H9 (cell line): ENCODE measurements around the gene GMPR2. TPM values are rescaled to one million over a fixed set of nuclear protein-coding genes. Genes with fewer than 3 reads are reported as not detected.

Experiments
- DNase-seq: peaks from one replicate; pipeline ENCODE4 v3.0.0-alpha.2; 2017
- H2AFZ ChIP-seq: one replicate; pipeline ENCODE4 v1.6.1; 2013; ENCODE audit warnings: mild to moderate bottlenecking, low read length, control low read depth, moderate library complexity
- H2AK5ac ChIP-seq: 2 replicates; pipeline ENCODE4 v1.6.1; 2013; ENCODE audit warnings: low read length, control low read depth, mixed read lengths; ENCODE audit not compliant: insufficient read length
- H2BK120ac ChIP-seq: one replicate; pipeline ENCODE4 v1.6.1; 2013; ENCODE audit warnings: low read depth, mild to moderate bottlenecking, low read length, control low read depth, inconsistent platforms; ENCODE audit not compliant: poor library complexity, severe bottlenecking
- H2BK12ac ChIP-seq: 2 replicates; pipeline ENCODE4 v1.6.1; 2013; ENCODE audit warnings: low read length, control low read depth, mixed read lengths, low read depth; ENCODE audit not compliant: insufficient read length
- H2BK15ac ChIP-seq: 2 replicates; pipeline ENCODE4 v1.6.1; 2013; ENCODE audit warnings: low read depth, low read length, control low read depth
- H2BK20ac ChIP-seq: one replicate; pipeline ENCODE4 v1.6.1; 2013; ENCODE audit warnings: low read depth, mild to moderate bottlenecking, low read length, control low read depth, inconsistent platforms; ENCODE audit not compliant: poor library complexity, severe bottlenecking
- H2BK5ac ChIP-seq: 2 replicates; pipeline ENCODE4 v1.6.1; 2013; ENCODE audit warnings: low read length, control low read depth, mixed read lengths; ENCODE audit not compliant: insufficient read length
- H3K14ac ChIP-seq: 2 replicates; pipeline ENCODE4 v1.6.1; 2013; ENCODE audit warnings: low read length, control low read depth; ENCODE audit not compliant: insufficient read depth
- H3K18ac ChIP-seq: 2 replicates; pipeline ENCODE4 v1.6.1; 2013; ENCODE audit warnings: low read depth, mild to moderate bottlenecking, mixed read lengths, low read length, control low read depth; ENCODE audit not compliant: insufficient read length
- H3K23ac ChIP-seq: 2 replicates; pipeline ENCODE4 v1.6.1; 2013; ENCODE audit warnings: low read length, control low read depth, mixed read lengths, low read depth; ENCODE audit not compliant: insufficient read length
- H3K23me2 ChIP-seq: 2 replicates; pipeline ENCODE4 v1.6.1; 2013; ENCODE audit warnings: low read depth, mild to moderate bottlenecking, mixed read lengths, low read length, control low read depth; ENCODE audit not compliant: insufficient read length, poor library complexity, severe bottlenecking
- H3K27ac ChIP-seq: 2 replicates; pipeline ENCODE4 v1.5.1; 2013; ENCODE audit warnings: low read length, control low read depth, mixed read lengths, low read depth; ENCODE audit not compliant: insufficient read length
- H3K27me3 ChIP-seq: 2 replicates; pipeline ENCODE4 v1.6.1; 2013; ENCODE audit warnings: low read length, control low read depth, inconsistent platforms; ENCODE audit not compliant: insufficient read depth
- H3K4ac ChIP-seq: 2 replicates; pipeline ENCODE4 v1.6.1; 2013; ENCODE audit warnings: low read depth, mild to moderate bottlenecking, control low read depth, inconsistent platforms, low read length, moderate library complexity
- H3K4me1 ChIP-seq: 2 replicates; pipeline ENCODE4 v1.6.1; 2013; ENCODE audit warnings: low read length, control low read depth, inconsistent platforms; ENCODE audit not compliant: insufficient read depth
- H3K4me2 ChIP-seq: 2 replicates; pipeline ENCODE4 v1.6.1; 2013; ENCODE audit warnings: low read length, control low read depth, mixed read lengths; ENCODE audit not compliant: insufficient read length, insufficient read depth
- H3K56ac ChIP-seq: 2 replicates; pipeline ENCODE4 v1.6.1; 2013; ENCODE audit warnings: low read depth, mild to moderate bottlenecking, mixed read lengths, low read length, control low read depth; ENCODE audit not compliant: insufficient read length
- H3K79me1 ChIP-seq: 2 replicates; pipeline ENCODE4 v1.6.1; 2013; ENCODE audit warnings: low read depth, mild to moderate bottlenecking, moderate library complexity, low read length, control low read depth, inconsistent platforms; ENCODE audit not compliant: insufficient read depth, poor library complexity, severe bottlenecking
- H3K79me2 ChIP-seq: 2 replicates; pipeline ENCODE4 v1.6.1; 2013; ENCODE audit warnings: low read length, control low read depth, inconsistent platforms; ENCODE audit not compliant: insufficient read depth
- H3K9ac ChIP-seq: 2 replicates; pipeline ENCODE4 v1.6.1; 2013; ENCODE audit warnings: low read length, control low read depth, mixed read lengths; ENCODE audit not compliant: insufficient read length; ENCODE audit errors: extremely low read depth
- H3K9me3 ChIP-seq: one replicate; pipeline ENCODE4 v1.6.1; 2013; ENCODE audit warnings: low read depth, low read length, inconsistent platforms; ENCODE audit not compliant: control insufficient read depth
- H3T11ph ChIP-seq: one replicate; pipeline ENCODE4 v1.6.1; 2013; ENCODE audit warnings: mild to moderate bottlenecking, low read length, control low read depth, inconsistent platforms
- H4K20me1 ChIP-seq: one replicate; pipeline ENCODE4 v1.6.1; 2013; ENCODE audit not compliant: control insufficient read depth, insufficient read length, insufficient read depth
- H4K5ac ChIP-seq: 2 replicates; pipeline ENCODE4 v1.6.1; 2013; ENCODE audit warnings: low read depth, mild to moderate bottlenecking, mixed read lengths, low read length, control low read depth; ENCODE audit not compliant: insufficient read length
- H4K8ac ChIP-seq: replicated peaks from 2 replicates; pipeline ENCODE4 v1.6.1; 2013; ENCODE audit warnings: low read length, control low read depth, mixed read lengths, low read depth; ENCODE audit not compliant: insufficient read length
- H4K91ac ChIP-seq: 2 replicates; pipeline ENCODE4 v1.6.1; 2013; ENCODE audit warnings: low read depth, mild to moderate bottlenecking, moderate library complexity, mixed read lengths, low read length, control low read depth; ENCODE audit not compliant: insufficient read length
- H3K27ac Mint-ChIP-seq, 3 experiments: 2 replicates in 2 of 3; 3 replicates in 1 of 3; pipeline ENCODE4 v1.8.0; 2020 to 2021; ENCODE audit warnings: mixed read lengths in 3 of 3, mild to moderate bottlenecking in 1 of 3, moderate library complexity in 1 of 3
- H3K27me3 Mint-ChIP-seq: 2 replicates; pipeline ENCODE4 v1.8.0; 2021; ENCODE audit warnings: low read depth, mild to moderate bottlenecking, moderate library complexity, mixed read lengths
- H3K36me3 Mint-ChIP-seq, 3 experiments: 2 replicates in 2 of 3; 3 replicates in 1 of 3; pipeline ENCODE4 v1.8.0; 2020 to 2021; ENCODE audit warnings: low read depth in 3 of 3, mixed read lengths in 3 of 3; ENCODE audit not compliant: insufficient read depth in 1 of 3
- H3K4me1 Mint-ChIP-seq, 2 experiments: 2 replicates each; pipeline ENCODE4 v1.8.0; 2020; ENCODE audit warnings: mixed read lengths in 2 of 2
- H3K4me3 Mint-ChIP-seq, 2 experiments: 2 replicates in 1 of 2; 3 replicates in 1 of 2; pipeline ENCODE4 v1.8.0; 2020 to 2021; ENCODE audit warnings: mild to moderate bottlenecking in 2 of 2, mixed read lengths in 2 of 2, moderate library complexity in 1 of 2
- H3K9me3 Mint-ChIP-seq, 2 experiments: 2 replicates in 1 of 2; 3 replicates in 1 of 2; pipeline ENCODE4 v1.8.0; 2020; ENCODE audit warnings: mild to moderate bottlenecking in 2 of 2, mixed read lengths in 2 of 2, moderate library complexity in 1 of 2
- WGBS: extraction: QIAGEN DNeasy Blood & Tissue Kit; methylation state at CpG from one replicate; pipeline ENCODE4 v1.1.7; 2013; ENCODE audit warnings: missing lambda C conversion rate, low lambda C conversion rate, mixed read lengths; ENCODE audit not compliant: insufficient read length; ENCODE audit errors: extremely low coverage; 5-methylcytosine and 5-hydroxymethylcytosine counted together
- total RNA-seq: library from RNA; stranded (reverse); gene quantifications from 2 replicates; pipeline ENCODE4 v1.2.1, GENCODE V29; 2021
- TF ChIP-seq, protein P1 (sequence below): fragments of 200-600 bp; sonication (generic); conservative IDR thresholded peaks from 3 replicates; pipeline ENCODE4 v1.8.0; 2021; ENCODE audit warnings: antibody characterized with exemption, mild to moderate bottlenecking

Gene GMPR2
- total RNA-seq, 1 experiment from 2014 or later = 84.7 TPM

DNA sequence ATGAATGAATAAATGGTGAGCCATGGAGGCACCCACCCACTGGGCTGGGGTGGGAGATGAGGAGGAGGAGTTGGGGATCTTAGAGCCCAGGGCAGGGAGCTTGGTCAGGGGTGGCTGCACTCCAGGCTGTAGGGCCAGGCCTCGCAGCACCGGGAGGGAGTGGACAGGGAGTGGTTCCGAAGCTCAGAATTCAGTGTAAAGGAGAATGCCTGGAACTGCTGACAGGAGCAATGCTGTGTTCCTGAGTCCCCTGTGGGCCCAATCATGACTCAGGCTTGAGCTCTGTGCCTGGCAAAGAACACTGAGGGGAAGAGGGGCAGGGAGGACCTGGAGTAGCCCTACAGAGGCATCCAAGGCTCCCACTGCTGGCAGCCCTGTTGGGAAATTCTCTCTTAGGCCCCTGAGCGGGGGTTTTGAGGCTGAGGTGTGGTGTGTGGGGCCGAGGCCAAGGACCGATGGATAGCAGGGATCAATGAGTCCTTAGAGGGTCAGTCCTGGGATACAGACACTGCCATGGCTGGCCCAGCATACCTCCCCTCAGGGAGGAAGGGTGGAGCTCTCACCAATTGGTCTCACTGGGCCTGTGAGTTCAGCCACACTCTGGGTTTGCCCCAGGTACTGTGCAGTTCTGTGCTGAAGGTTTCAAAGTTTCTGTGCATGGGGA is 48.2 kb downstream of the GMPR2 start:
- H2BK5ac ChIP-seq = no peak overlapping the region

More for the DNA sequence above, 48.2 kb downstream of the GMPR2 start:
- no peak overlapping the region for H3K23ac ChIP-seq
- peak overlapping the region in 1 of 3 experiments; percentile 27; a peak in 2 of 7 replicates for H3K27ac Mint-ChIP-seq
- no peak overlapping the region for H3K56ac ChIP-seq
- H3K79me2 ChIP-seq = no peaks in the 10 kb centered on the region
- no peak overlapping the region for H3K18ac ChIP-seq
- H3K27ac ChIP-seq = no peak overlapping the region
- H2BK20ac ChIP-seq = no peak overlapping the region
- TF ChIP-seq, protein P1, sequence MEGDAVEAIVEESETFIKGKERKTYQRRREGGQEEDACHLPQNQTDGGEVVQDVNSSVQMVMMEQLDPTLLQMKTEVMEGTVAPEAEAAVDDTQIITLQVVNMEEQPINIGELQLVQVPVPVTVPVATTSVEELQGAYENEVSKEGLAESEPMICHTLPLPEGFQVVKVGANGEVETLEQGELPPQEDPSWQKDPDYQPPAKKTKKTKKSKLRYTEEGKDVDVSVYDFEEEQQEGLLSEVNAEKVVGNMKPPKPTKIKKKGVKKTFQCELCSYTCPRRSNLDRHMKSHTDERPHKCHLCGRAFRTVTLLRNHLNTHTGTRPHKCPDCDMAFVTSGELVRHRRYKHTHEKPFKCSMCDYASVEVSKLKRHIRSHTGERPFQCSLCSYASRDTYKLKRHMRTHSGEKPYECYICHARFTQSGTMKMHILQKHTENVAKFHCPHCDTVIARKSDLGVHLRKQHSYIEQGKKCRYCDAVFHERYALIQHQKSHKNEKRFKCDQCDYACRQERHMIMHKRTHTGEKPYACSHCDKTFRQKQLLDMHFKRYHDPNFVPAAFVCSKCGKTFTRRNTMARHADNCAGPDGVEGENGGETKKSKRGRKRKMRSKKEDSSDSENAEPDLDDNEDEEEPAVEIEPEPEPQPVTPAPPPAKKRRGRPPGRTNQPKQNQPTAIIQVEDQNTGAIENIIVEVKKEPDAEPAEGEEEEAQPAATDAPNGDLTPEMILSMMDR = no peak
- H3K4me1 ChIP-seq = no peaks in the 10 kb centered on the region
- no peaks in the 10 kb centered on the region for H3K9me3 ChIP-seq
- no peak overlapping the region for H3T11ph ChIP-seq
- no peak overlapping the region for H2BK15ac ChIP-seq
- H4K20me1 ChIP-seq = no peaks in the 10 kb centered on the region
- no peaks in the 10 kb centered on the region for H3K27me3 ChIP-seq
- no peak overlapping the region for H2BK12ac ChIP-seq
- H3K36me3 Mint-ChIP-seq = no peaks in the 10 kb centered on the region
- H3K4me1 Mint-ChIP-seq = peaks cover 2% of the 10 kb centered on the region in 2 experiments; a peak in 1 of 4 replicates
- H4K91ac ChIP-seq = no peak overlapping the region
- no peak overlapping the region for H2AFZ ChIP-seq
- no peak overlapping the region for H4K8ac ChIP-seq
- no peak overlapping the region for H3K4ac ChIP-seq
- no CpG with 5 or more reads among the region's 6 CpGs for WGBS
- H3K23me2 ChIP-seq = no peaks in the 10 kb centered on the region
- H3K9me3 Mint-ChIP-seq = no peaks in the 10 kb centered on the region
- DNase-seq = no peak
- H2AK5ac ChIP-seq = no peak overlapping the region
- no peaks in the 10 kb centered on the region for H3K27me3 Mint-ChIP-seq
- no peaks in the 10 kb centered on the region for H3K79me1 ChIP-seq
- H3K4me3 Mint-ChIP-seq = no peak overlapping the region; a peak in 1 of 5 replicates
- H4K5ac ChIP-seq = no peak overlapping the region
- no peak overlapping the region for H3K9ac ChIP-seq
- H3K14ac ChIP-seq = no peak overlapping the region
- H2BK120ac ChIP-seq = no peak overlapping the region
- no peak overlapping the region for H3K4me2 ChIP-seq
